ENCODE results near the gene ABI1. TPM values are rescaled to one million over a fixed set of nuclear protein-coding genes. Genes with fewer than 3 reads are reported as not detected.
A peak's percentile ranks its signal among the peaks of the same experiment; 100 is the strongest.
"Not testable (repeated sequence)": the region's sequence is repeated elsewhere in the genome, so short reads cannot be mapped to it uniquely, and the experiment has no call there.

Gene ABI1
- total RNA-seq, 1 donor from 2014 or later, result 54.5 TPM

- Mint-ChIP-seq H3K27me3 (peaks cover 13% of the 10 kb centered on the region), H3K27ac (peak overlapping the region; percentile 98), H3K36me3 (ENCODE audit: low read depth) (peaks cover 9% of the 10 kb centered on the region), H3K9me3 (no peaks in the 10 kb centered on the region), H3K4me3 (peak overlapping the region; percentile 88), H3K4me1 (peaks cover 32% of the 10 kb centered on the region)
- DNase-seq, result no peak
- intact Hi-C loops (cut with micrococcal nuclease), result loop anchor here (1.0 to 10.0 kb wide), 6 partner anchors 164 to 643 kb away; partner anchors contain the start of genes ANKRD26, APBB1IP, PDSS1 and RAB18
Observed at GRCh38 chr10:26861205-26861998, 644 bp upstream of the ABI1 start.

- Mint-ChIP-seq H3K4me3 (peak overlapping the region; percentile 88), H3K36me3 (ENCODE audit: low read depth) (peaks cover 9% of the 10 kb centered on the region), H3K27ac (peak overlapping the region; percentile 94), H3K4me1 (peaks cover 35% of the 10 kb centered on the region), H3K27me3 (peaks cover 10% of the 10 kb centered on the region), H3K9me3 (no peaks in the 10 kb centered on the region)
- no peak for DNase-seq
- intact Hi-C loops (cut with micrococcal nuclease), result loop anchor here (1.0 to 10.0 kb wide), 5 partner anchors 123 to 645 kb away; partner anchors contain the start of genes APBB1IP, MASTL and RAB18
Observed at GRCh38 chr10:26860102-26860442, 686 bp downstream of the ABI1 start.

- H3K27me3 Mint-ChIP-seq, result peaks cover 10% of the 10 kb centered on the region
- intact Hi-C loops (cut with micrococcal nuclease), result loop anchor here (1.0 to 10.0 kb wide), 8 partner anchors 19 to 645 kb away; partner anchors contain the start of genes APBB1IP, MASTL and RAB18
- H3K4me1 Mint-ChIP-seq, result peaks cover 38% of the 10 kb centered on the region
- peaks cover 11% of the 10 kb centered on the region for H3K36me3 Mint-ChIP-seq (ENCODE audit: low read depth)
- no peak for DNase-seq
- H3K27ac Mint-ChIP-seq, result peak overlapping the region; percentile 94
- H3K4me3 Mint-ChIP-seq, result peak overlapping the region; percentile 88
- H3K9me3 Mint-ChIP-seq, result no peaks in the 10 kb centered on the region
Observed at GRCh38 chr10:26859241-26860101, 1.3 kb downstream of the ABI1 start.

- intact Hi-C loops (cut with micrococcal nuclease), result loop anchor here (2.0 to 10.0 kb wide), 3 partner anchors 18 to 54 kb away; no protein-coding TSS in a partner anchor
- H3K4me1 Mint-ChIP-seq, result peaks cover 43% of the 10 kb centered on the region
- peak overlapping the region; percentile 88 for H3K4me3 Mint-ChIP-seq
- DNase-seq, result no peak
- no peaks in the 10 kb centered on the region for H3K9me3 Mint-ChIP-seq
- H3K36me3 Mint-ChIP-seq (ENCODE audit: low read depth), result peaks cover 15% of the 10 kb centered on the region
- peaks cover 9% of the 10 kb centered on the region for H3K27me3 Mint-ChIP-seq
- H3K27ac Mint-ChIP-seq, result no peak overlapping the region
Observed at GRCh38 chr10:26858707-26859034, 2.1 kb downstream of the ABI1 start.

DNA sequence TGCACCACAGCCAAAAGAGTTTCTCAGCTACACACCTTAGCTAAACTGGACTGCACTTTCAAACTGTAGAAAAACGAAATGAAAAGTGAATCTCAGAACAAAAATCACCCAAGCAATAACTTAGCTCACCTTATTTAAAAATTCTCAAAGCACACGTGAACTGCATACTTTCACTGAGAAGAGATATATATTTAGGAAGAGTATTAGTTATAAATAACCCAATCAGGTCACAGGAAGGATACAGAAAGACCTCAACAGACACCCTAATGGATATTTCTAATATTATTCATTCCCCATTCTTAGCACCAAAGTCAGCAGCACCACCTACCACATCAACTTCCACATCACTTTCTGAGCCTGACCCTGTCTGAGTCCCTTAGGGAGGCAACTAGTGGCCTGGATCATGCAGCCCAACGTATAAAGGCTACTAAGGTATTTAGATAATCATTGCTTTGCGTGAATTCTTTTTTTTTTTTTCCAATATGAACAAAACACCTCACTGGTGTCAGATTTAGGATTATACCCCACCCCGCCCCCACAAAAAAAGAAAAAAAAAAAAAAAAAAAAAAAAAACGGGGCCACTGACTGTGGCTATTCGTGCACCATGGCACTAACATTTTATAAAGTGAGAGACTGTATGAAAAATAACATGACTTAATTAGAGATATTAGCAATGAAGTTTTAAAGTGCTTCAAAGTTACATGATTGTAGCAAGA, 2.6 kb downstream of the ABI1 start:
- intact Hi-C loops (cut with micrococcal nuclease), result loop anchor here (2.0 to 10.0 kb wide), 3 partner anchors 17 to 53 kb away; no protein-coding TSS in a partner anchor

DNA sequence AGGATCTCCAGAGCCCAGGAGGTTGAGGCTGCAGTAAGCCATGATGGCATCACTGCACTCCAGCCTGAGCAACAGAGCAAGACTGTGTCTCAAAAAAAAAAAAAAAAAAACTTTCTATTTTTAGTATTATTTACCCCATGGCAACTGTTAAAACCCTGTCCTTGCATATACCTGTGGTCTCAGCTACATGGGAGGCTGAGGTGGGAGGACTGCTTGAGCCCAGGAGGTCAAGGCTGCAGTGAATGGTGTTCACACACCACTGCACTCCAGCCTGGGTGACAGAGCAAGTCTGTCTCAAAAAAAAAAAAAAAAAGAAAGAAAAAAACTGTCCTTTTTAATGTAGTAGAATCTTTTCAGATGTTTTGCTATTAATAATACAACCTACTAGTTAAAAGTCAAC, 3.2 kb downstream of the ABI1 start:
- H3K27me3 Mint-ChIP-seq, DNase-seq, H3K9me3 Mint-ChIP-seq, H3K27ac Mint-ChIP-seq: not testable (repeated sequence)
- H3K36me3 Mint-ChIP-seq (ENCODE audit: low read depth), result peaks cover 16% of the 10 kb centered on the region
- H3K4me1 Mint-ChIP-seq, result peaks cover 44% of the 10 kb centered on the region
- intact Hi-C loops (cut with micrococcal nuclease), result loop anchor here (5.0 to 10.0 kb wide), 2 partner anchors 35 to 53 kb away; no protein-coding TSS in a partner anchor
- H3K4me3 Mint-ChIP-seq, result peak overlapping the region; percentile 88

More for the DNA sequence above, 2.6 kb downstream of the ABI1 start:
- Mint-ChIP-seq H3K27me3 (peaks cover 5% of the 10 kb centered on the region), H3K36me3 (ENCODE audit: low read depth) (peaks cover 16% of the 10 kb centered on the region), H3K9me3 (no peaks in the 10 kb centered on the region), H3K4me3 (peak overlapping the region; percentile 88), H3K27ac (peak overlapping the region; percentile 38), H3K4me1 (peaks cover 44% of the 10 kb centered on the region)
- DNase-seq, result no peak

DNA sequence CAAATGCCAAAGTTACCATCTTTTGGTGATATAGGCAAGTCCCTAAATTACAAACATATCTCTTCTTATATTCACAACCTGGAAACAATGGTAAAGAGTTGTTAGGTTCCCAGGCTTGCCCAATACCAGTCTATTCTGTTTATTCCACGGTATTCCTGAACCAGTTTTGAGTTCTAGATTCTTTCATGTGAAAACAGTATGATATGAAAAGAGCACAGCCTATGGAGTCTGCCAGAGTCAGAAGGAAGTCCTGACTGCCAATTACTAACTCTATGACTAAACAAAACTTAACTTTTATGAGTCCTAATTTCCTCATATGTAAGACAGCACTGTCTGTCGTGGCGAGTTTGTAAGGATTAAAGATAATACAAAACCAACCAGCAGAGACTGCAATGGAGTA, 5.6 kb downstream of the ABI1 start:
- H3K9me3 Mint-ChIP-seq, result no peaks in the 10 kb centered on the region
- peaks cover 18% of the 10 kb centered on the region for H3K36me3 Mint-ChIP-seq (ENCODE audit: low read depth)
- no peaks in the 10 kb centered on the region for H3K27me3 Mint-ChIP-seq
- peaks cover 43% of the 10 kb centered on the region for H3K4me1 Mint-ChIP-seq
- DNase-seq, result no peak
- intact Hi-C loops (cut with micrococcal nuclease), result loop anchor here (5.0 to 10.0 kb wide), 2 partner anchors 33 to 50 kb away; no protein-coding TSS in a partner anchor
- no peak overlapping the region for H3K27ac Mint-ChIP-seq
- H3K4me3 Mint-ChIP-seq, result no peak overlapping the region

- Mint-ChIP-seq H3K36me3 (ENCODE audit: low read depth) (peaks cover 20% of the 10 kb centered on the region), H3K27ac (no peak overlapping the region), H3K4me3 (no peak overlapping the region), H3K27me3 (no peaks in the 10 kb centered on the region), H3K4me1 (peaks cover 41% of the 10 kb centered on the region), H3K9me3 (no peaks in the 10 kb centered on the region)
- no peak for DNase-seq
- intact Hi-C loops (cut with micrococcal nuclease), result loop anchor here (10.0 kb wide), 1 partner anchor 50 kb away; no protein-coding TSS in a partner anchor
Observed at GRCh38 chr10:26854524-26854923, 6.2 kb downstream of the ABI1 start.

DNA sequence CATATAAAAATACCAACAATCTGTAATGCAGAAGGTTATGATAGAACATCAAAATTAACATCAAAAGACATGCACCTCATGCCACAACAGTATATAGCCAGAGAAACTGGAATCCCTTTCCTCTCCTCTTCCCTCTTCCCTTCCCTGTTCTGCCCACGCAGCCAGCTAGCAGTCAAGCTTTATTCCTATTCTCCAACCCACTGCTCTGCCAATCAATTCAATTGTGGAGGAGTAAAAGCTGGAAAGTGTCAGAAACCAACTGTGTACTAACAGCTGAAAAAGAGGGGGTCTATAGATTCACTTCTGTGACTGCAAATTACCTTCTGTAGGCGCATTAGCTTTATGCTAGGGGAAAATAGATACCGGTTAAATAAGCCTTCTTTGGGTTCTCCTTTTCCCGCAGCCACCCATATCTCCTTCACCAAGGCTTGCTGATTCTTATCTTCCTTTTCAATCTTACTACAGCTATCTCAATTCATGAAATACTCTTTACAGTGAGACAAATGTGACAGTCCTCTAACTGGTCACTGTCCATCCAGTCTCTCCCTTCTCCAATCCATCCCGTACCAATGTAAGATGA, 16.3 kb downstream of the ABI1 start:
- no peak overlapping the region for H3K4me3 Mint-ChIP-seq
- peaks cover 23% of the 10 kb centered on the region for H3K36me3 Mint-ChIP-seq (ENCODE audit: low read depth)
- H3K27me3 Mint-ChIP-seq, result no peaks in the 10 kb centered on the region
- DNase-seq, result no peak
- H3K9me3 Mint-ChIP-seq, result no peaks in the 10 kb centered on the region
- intact Hi-C loops (cut with micrococcal nuclease), result no loop called here
- peak overlapping the region; percentile 45 for H3K27ac Mint-ChIP-seq
- peaks cover 36% of the 10 kb centered on the region for H3K4me1 Mint-ChIP-seq

- intact Hi-C loops (cut with micrococcal nuclease), result no loop called here
- H3K27me3 Mint-ChIP-seq, result no peaks in the 10 kb centered on the region
- H3K4me3 Mint-ChIP-seq, result no peak overlapping the region
- H3K4me1 Mint-ChIP-seq, result peaks cover 38% of the 10 kb centered on the region
- no peak overlapping the region for H3K27ac Mint-ChIP-seq
- DNase-seq, result no peak
- peaks cover 24% of the 10 kb centered on the region for H3K36me3 Mint-ChIP-seq (ENCODE audit: low read depth)
- peaks cover 1% of the 10 kb centered on the region for H3K9me3 Mint-ChIP-seq
Observed at GRCh38 chr10:26843736-26844135, 17.0 kb downstream of the ABI1 start.

DNA sequence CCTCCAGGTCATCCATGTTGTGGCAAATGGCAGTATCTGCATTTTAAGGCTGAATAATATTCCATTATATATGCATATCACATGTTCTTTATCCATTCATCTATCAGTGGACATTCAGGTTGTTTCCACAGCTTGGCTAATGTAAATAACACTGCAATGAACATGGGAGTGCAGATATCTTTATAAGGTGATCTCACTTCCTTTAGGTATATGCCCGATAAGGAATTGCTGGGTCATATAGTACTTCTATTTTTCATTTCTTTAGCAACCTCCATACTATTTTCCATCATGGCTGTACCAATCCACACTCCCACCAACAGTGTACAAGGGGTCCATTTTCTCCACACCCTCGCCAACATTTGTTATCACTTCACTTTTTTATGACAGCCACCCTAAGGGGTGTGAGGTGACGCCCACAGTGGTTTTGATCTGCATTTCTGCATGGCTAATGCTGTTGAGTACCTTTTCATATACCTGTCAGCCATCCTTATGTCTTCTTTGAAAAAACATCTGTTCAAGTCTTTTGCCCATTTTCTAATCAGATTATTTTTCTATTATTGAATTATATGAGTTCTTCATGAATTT, 18.9 kb downstream of the ABI1 start:
- Mint-ChIP-seq H3K4me1 (peaks cover 40% of the 10 kb centered on the region), H3K9me3 (peaks cover 3% of the 10 kb centered on the region), H3K27ac (peak overlapping the region; percentile 14), H3K4me3 (no peak overlapping the region), H3K36me3 (ENCODE audit: low read depth) (peaks cover 32% of the 10 kb centered on the region), H3K27me3 (no peaks in the 10 kb centered on the region)
- intact Hi-C loops (cut with micrococcal nuclease), result loop anchor here (2.0 kb wide), 2 partner anchors 17 to 19 kb away; no protein-coding TSS in a partner anchor
- no peak for DNase-seq

- intact Hi-C loops (cut with micrococcal nuclease), result loop anchor here (2.0 kb wide), 2 partner anchors 18 kb away; no protein-coding TSS in a partner anchor
- Mint-ChIP-seq H3K4me3 (no peak overlapping the region), H3K9me3 (peaks cover 3% of the 10 kb centered on the region), H3K27me3 (no peaks in the 10 kb centered on the region), H3K27ac (peak overlapping the region; percentile 14), H3K36me3 (ENCODE audit: low read depth) (peaks cover 35% of the 10 kb centered on the region), H3K4me1 (peaks cover 39% of the 10 kb centered on the region)
- no peak for DNase-seq
Observed at GRCh38 chr10:26840938-26841732, 19.6 kb downstream of the ABI1 start.

Data from activated CD4-positive, alpha-beta T cell treated with anti-CD3 and anti-CD28 coated beads, Interleukin-2, amount 10 ng/mL, durations not matched to agents 24 days and 14 days (primary cell).